PC-9 (cell line): ENCODE measurements around the gene MSANTD2. TPM values are rescaled to one million over a fixed set of nuclear protein-coding genes. Genes with fewer than 3 reads are reported as not detected.

Experiments used
- BruUV-seq: library from RNA; stranded (reverse); fragments of 400-500 nt; replicated peaks from 2 replicates; lab custom pipeline; 2021; lab: Mats Ljungman, UMichigan
- CTCF ChIA-PET: fragments of 300-600 bp; sonication (Branson Sonifier 250); formaldehyde crosslinking; loops from one replicate; lab custom pipeline; 2022; ENCODE audit warnings: antibody characterized with exemption; lab: Charles Lee
- POLR2A ChIA-PET: fragments of 300-600 bp; sonication (Branson Sonifier 250); formaldehyde crosslinking; loops from one replicate; lab custom pipeline; 2022; ENCODE audit warnings: antibody characterized with exemption; ENCODE audit not compliant: unreplicated experiment; lab: Charles Lee
- DNase-seq, 2 experiments: peaks; one replicate each; pipeline versions ENCODE4 v3.0.0 to v3.0.0-alpha.2; 2015 to 2022; ENCODE audit warnings: mixed read lengths in 1 of 2
- H2AFZ ChIP-seq: fragments of 200-600 bp; sonication (generic); 2 replicates; pipeline ENCODE4 v1.8.1; 2017; ENCODE audit warnings: antibody characterized with exemption
- H3F3A ChIP-seq: fragments of 200-600 bp; sonication (generic); 2 replicates; pipeline ENCODE4 v1.8.1; 2017; ENCODE audit warnings: antibody characterized with exemption, mild to moderate bottlenecking, low read depth; ENCODE audit not compliant: insufficient read depth
- H3K27ac ChIP-seq: fragments of 200-600 bp; sonication (generic); 2 replicates; pipeline ENCODE4 v1.6.1; 2016; ENCODE audit warnings: mixed run types
- H3K27me3 ChIP-seq: fragments of 200-600 bp; sonication (generic); 2 replicates; pipeline ENCODE4 v1.6.1; 2016; ENCODE audit warnings: low read depth, mixed run types; ENCODE audit not compliant: insufficient read depth
- H3K36me3 ChIP-seq: fragments of 200-600 bp; sonication (generic); 2 replicates; pipeline ENCODE4 v1.6.1; 2016; ENCODE audit warnings: low read depth, mixed run types
- H3K4me1 ChIP-seq: fragments of 200-600 bp; sonication (generic); replicated peaks from 2 replicates; pipeline ENCODE4 v1.6.1; 2016; ENCODE audit warnings: mixed run types; ENCODE audit not compliant: insufficient read depth
- H3K4me2 ChIP-seq: fragments of 200-600 bp; sonication (generic); 2 replicates; pipeline ENCODE4 v1.6.1; 2017; ENCODE audit warnings: mixed run types
- H3K4me3 ChIP-seq: fragments of 200-600 bp; sonication (generic); 2 replicates; pipeline ENCODE4 v1.6.1; 2016; ENCODE audit warnings: mixed run types
- H3K79me2 ChIP-seq: fragments of 200-600 bp; sonication (generic); 2 replicates; pipeline ENCODE4 v1.6.1; 2017; ENCODE audit warnings: low read depth, mixed run types
- H3K9me2 ChIP-seq: fragments of 200-600 bp; sonication (generic); 2 replicates; pipeline ENCODE4 v1.8.1; 2017; ENCODE audit warnings: mild to moderate bottlenecking; ENCODE audit not compliant: insufficient read depth
- H3K9me3 ChIP-seq: fragments of 200-600 bp; sonication (generic); 2 replicates; pipeline ENCODE4 v1.8.1; 2016; ENCODE audit warnings: low read depth; ENCODE audit not compliant: insufficient read depth
- H4K20me1 ChIP-seq: fragments of 200-600 bp; sonication (generic); 2 replicates; pipeline ENCODE4 v1.8.1; 2017; ENCODE audit not compliant: insufficient read depth
- CTCF ChIP-seq: fragments of 200-600 bp; sonication (generic); conservative IDR thresholded peaks from 2 replicates; pipeline ENCODE4 v1.6.1; 2017; ENCODE audit warnings: mixed run types, antibody characterized with exemption, mild to moderate bottlenecking, moderate library complexity
- EZH2 ChIP-seq: fragments of 200-600 bp; sonication (generic); IDR thresholded peaks from 2 replicates; pipeline ENCODE4 v1.8.0; 2017; ENCODE audit warnings: antibody characterized with exemption, low read depth
- intact Hi-C: fragments of 100-400 bp; cut with micrococcal nuclease; formaldehyde crosslinking; loops from one replicate; pipeline ENCODE4 v1.10.0; 2022; ENCODE audit not compliant: unreplicated experiment
- total RNA-seq: library from RNA; stranded (reverse); gene quantifications from 2 replicates; pipeline ENCODE4 v1.2.3, GENCODE V29; 2021

Gene MSANTD2
- total RNA-seq, 1 experiment from 2014 or later, result 16.9 TPM

- POLR2A ChIA-PET, result interaction anchor here (0.6 kb wide), 1 partner anchor 668 kb away, joined by 3 read pairs; no protein-coding TSS in a partner anchor
- H3K4me2 ChIP-seq, result no peak overlapping the region
Observed at GRCh38 chr11:124784051-124784450, 16.2 kb downstream of the MSANTD2 start.

GRCh38 chr11:124783002-124783401, 17.2 kb downstream of the MSANTD2 start:
- no peaks in the 10 kb centered on the region for H3K27me3 ChIP-seq
- H3K4me3 ChIP-seq, result no peak overlapping the region
- no peaks in the 10 kb centered on the region for H3K9me3 ChIP-seq
- POLR2A ChIA-PET, result no interaction called here
- no peaks in the 10 kb centered on the region for H3K9me2 ChIP-seq
- DNase-seq, result no peak
- H3K4me1 ChIP-seq, result no peaks in the 10 kb centered on the region
- H3K4me2 ChIP-seq, result no peak overlapping the region
- BruUV-seq, result no TSS peak
- no peaks in the 10 kb centered on the region for H3K36me3 ChIP-seq
- H4K20me1 ChIP-seq, result no peaks in the 10 kb centered on the region
- intact Hi-C loops, result no loop called here
- peaks cover 13% of the 10 kb centered on the region for H3K79me2 ChIP-seq
- no peak overlapping the region for H2AFZ ChIP-seq
- H3F3A ChIP-seq, result no peaks in the 10 kb centered on the region
- H3K27ac ChIP-seq, result no peak overlapping the region
- CTCF ChIA-PET, result no interaction called here
- TF ChIP-seq CTCF (no peak), EZH2 (no peak)

More at GRCh38 chr11:124784051-124784450, 16.2 kb downstream of the MSANTD2 start:
- no peaks in the 10 kb centered on the region for H3F3A ChIP-seq
- H3K9me2 ChIP-seq, result no peaks in the 10 kb centered on the region
- TF ChIP-seq CTCF (no peak), EZH2 (no peak)
- H3K36me3 ChIP-seq, result no peaks in the 10 kb centered on the region
- H3K79me2 ChIP-seq, result peaks cover 23% of the 10 kb centered on the region
- H3K9me3 ChIP-seq, result no peaks in the 10 kb centered on the region
- no peak overlapping the region for H3K27ac ChIP-seq
- DNase-seq, result no peak
- H3K27me3 ChIP-seq, result no peaks in the 10 kb centered on the region
- H2AFZ ChIP-seq, result no peak overlapping the region
- H3K4me3 ChIP-seq, result no peak overlapping the region
- BruUV-seq, result no TSS peak
- H3K4me1 ChIP-seq, result no peaks in the 10 kb centered on the region
- H4K20me1 ChIP-seq, result no peaks in the 10 kb centered on the region
- intact Hi-C loops, result no loop called here
- CTCF ChIA-PET, result no interaction called here

- H3K36me3 ChIP-seq, result no peaks in the 10 kb centered on the region; the same call in 1 of the 2 replicates
- BruUV-seq, result no TSS peak
- H3K4me1 ChIP-seq, result no peaks in the 10 kb centered on the region
- H3K79me2 ChIP-seq, result peaks cover 24% of the 10 kb centered on the region
- intact Hi-C loops, result no loop called here
- POLR2A ChIA-PET, result no interaction called here
- H3K4me2 ChIP-seq, result no peak overlapping the region
- no peaks in the 10 kb centered on the region for H3F3A ChIP-seq
- CTCF ChIA-PET, result no interaction called here
- TF ChIP-seq EZH2, result no peak
- no peak for TF ChIP-seq CTCF
- H3K27me3 ChIP-seq, result no peaks in the 10 kb centered on the region
- no peaks in the 10 kb centered on the region for H3K9me2 ChIP-seq
- DNase-seq, result no peak
- no peak overlapping the region for H3K27ac ChIP-seq
- no peak overlapping the region for H2AFZ ChIP-seq
- H3K4me3 ChIP-seq, result no peak overlapping the region
- H4K20me1 ChIP-seq, result no peaks in the 10 kb centered on the region
- H3K9me3 ChIP-seq, result no peaks in the 10 kb centered on the region
Observed at GRCh38 chr11:124779568-124779967, 20.6 kb downstream of the MSANTD2 start.
